ENCODE results near the gene PDK2.

Gene PDK2

DNA sequence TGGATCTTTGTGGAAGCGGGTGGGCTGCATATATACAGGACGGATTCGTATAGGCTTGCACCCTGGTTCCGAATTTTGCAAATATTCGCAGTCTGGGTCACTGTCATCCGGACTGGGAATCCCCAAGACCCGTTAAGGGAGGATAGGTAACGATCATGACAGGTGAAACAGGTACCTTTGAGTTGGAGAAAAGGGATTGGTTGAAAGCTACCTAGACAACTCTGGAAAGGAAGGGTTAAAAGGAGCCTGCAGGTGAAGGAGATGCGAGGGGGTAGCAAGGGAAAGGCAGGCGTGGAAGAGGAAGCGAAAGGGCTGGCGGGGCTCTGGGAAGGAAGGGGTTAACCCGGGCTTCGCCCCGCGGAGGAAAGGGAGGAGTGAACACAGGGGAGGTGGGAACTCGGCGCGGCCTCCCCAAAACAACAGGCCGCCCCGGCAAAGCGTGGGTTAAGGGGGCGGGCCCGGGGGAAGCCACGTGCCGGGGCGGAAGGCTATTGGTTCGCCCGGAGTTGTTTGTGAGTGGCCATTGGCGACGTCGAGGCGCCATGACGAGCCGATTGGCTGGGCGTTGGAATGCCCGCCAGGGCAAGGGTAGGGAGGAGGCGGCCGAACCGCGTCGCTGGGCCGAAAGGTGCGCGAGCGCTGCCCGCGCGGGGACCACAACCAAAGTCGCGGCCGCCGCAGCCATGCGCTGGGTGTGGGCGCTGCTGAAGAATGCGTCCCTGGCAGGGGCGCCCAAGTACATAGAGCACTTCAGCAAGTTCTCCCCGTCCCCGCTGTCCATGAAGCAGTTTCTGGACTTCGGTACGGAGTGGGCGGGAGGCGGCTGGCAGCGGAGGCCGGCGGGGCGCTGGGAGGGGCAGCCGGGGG, at the start of gene PDK2:
Gene PDK2, plus strand, starts transcription at position 599 of the 867 bp plus-strand sequence. Its CDS starts 85 bp downstream, at position 684.
- DNase-seq (ENCODE audit: low read depth, low spot score) = peak; percentile 93

- DNase-seq (ENCODE audit: low read depth, low spot score) = no peak
Measured at GRCh38 chr17:50046179-50046578, 49.0 kb upstream of the PDK2 start.

DNA sequence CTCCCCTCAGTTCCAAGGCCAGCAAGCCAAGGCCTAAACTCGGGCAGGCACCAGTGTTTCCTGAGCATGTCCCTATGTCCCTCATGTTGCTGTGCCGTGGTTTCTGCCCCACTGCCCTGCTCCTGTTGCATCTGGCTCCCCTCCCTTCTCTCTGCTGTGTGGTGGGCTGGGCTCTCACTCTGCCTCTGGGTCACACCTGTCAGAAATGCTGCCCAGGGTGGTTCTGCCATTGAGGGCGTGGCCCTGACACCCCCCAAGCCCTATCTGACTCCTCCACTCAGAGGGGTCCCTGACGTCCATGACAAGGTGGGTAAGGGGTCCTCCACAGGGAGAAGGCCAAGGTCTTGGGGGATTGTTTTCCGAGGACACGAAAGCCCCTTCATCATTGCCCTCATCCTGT, 48.5 kb upstream of the PDK2 start:
- no peak for DNase-seq (ENCODE audit: low read depth, low spot score)

DNA sequence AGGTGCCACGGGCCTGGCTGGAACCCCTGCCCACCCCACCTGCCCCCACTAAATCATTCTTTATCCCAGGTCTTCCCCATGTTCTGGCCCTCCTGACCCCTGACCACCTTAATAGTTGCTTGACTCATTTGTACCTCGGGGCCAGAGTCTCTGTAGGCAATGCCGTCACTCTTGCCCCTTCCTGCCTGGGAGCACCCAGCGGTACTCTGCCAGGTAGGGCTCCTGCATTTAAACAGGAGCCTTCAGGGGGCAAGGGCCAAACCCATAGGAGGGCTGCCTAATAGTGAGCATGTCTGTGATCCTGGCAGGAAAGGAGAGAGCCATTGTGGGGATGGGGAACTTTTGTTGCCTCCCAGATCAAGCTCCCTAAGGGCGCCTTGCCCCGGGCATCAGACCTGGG, 48.1 kb upstream of the PDK2 start:
- DNase-seq (ENCODE audit: low read depth, low spot score) = no peak

- no peak for DNase-seq (ENCODE audit: low read depth, low spot score)
Measured at GRCh38 chr17:50047488-50048126, 47.5 kb upstream of the PDK2 start.

DNA sequence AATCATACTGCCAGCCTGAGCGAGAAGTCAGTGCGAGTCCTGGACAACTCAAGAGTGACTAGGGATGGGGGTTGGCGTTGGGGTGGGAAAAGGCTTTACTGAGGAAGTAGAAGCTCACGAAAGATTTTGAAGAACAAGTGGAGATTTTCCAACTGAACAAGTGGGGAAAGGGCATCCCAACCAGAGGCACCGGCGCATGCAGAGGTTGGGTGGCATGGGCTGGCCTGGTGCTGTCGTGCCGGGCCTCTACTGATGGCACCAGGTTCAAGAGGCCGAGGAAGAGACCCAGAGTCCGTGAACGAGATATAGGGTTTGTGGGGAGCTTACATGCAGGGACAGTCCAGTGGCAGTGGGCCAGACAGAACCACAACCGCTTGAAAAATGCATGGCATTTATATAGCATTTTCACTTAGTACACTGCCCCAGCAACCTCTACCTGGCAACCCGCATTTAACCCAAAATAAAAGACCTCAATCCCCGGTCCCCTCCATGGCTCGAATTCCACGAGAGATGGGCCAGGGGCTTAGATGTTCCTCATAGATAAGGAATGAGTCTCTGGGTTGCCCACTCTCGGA, 46.9 kb upstream of the PDK2 start:
- no peak for DNase-seq (ENCODE audit: low read depth, low spot score)

- no peak for DNase-seq (ENCODE audit: low read depth, low spot score)
Measured at GRCh38 chr17:50048988-50049387, 46.2 kb upstream of the PDK2 start.

GRCh38 chr17:50049636-50050035, 45.5 kb upstream of the PDK2 start:
- DNase-seq (ENCODE audit: low read depth, low spot score) = no peak

DNA sequence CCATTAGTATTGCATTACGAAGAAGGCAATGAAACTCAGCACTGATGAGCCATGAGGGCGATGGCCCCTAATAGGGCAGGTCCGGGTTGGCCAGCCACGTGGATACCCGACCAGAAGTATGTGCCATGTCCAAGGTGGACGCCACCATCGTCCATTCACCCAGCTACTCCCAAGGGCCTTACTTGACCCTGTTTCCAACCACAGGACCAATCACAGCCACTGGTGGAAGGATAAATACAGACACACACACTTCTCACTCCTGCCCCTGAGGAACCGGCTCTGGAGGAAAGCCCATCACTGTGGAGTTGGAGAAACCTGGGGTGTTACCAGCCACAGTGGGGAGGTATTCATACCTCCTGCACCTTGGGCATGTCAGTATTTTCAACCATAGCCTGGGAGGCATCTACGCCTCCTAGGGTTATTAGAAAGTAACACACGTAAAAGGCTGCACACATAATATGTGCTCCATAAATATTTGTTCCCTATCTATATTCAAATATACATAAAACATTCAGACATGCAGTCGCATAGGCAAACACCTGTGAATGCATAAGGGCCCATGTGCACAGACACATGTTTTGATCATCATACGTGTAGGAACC, 44.6 kb upstream of the PDK2 start:
- no peak for DNase-seq (ENCODE audit: low read depth, low spot score)

- DNase-seq (ENCODE audit: low read depth, low spot score) = no peak
Measured at GRCh38 chr17:50051082-50051576, 44.0 kb upstream of the PDK2 start.

DNA sequence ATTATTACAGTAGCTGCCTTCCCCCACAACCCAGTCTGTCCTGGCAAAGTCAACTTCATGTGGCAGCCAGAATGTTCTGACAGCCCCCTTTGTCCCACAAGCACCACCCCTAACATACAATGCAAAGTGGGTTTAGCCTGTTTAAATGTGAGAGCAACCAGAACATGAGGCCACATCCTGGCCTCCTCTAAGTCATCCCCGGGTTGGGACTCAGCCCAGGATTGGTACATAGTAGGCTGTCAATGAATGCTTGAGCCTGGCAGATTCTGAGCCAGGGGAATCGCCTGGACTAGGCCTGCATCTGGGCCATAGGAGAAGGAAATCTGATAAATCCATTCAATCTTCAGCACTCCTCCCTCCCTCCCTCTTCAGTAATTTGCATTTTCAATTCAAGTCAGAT, 43.5 kb upstream of the PDK2 start:
- DNase-seq (ENCODE audit: low read depth, low spot score) = no peak

GRCh38 chr17:50052241-50052796, 42.8 kb upstream of the PDK2 start:
- DNase-seq (ENCODE audit: low read depth, low spot score) = no peak

DNA sequence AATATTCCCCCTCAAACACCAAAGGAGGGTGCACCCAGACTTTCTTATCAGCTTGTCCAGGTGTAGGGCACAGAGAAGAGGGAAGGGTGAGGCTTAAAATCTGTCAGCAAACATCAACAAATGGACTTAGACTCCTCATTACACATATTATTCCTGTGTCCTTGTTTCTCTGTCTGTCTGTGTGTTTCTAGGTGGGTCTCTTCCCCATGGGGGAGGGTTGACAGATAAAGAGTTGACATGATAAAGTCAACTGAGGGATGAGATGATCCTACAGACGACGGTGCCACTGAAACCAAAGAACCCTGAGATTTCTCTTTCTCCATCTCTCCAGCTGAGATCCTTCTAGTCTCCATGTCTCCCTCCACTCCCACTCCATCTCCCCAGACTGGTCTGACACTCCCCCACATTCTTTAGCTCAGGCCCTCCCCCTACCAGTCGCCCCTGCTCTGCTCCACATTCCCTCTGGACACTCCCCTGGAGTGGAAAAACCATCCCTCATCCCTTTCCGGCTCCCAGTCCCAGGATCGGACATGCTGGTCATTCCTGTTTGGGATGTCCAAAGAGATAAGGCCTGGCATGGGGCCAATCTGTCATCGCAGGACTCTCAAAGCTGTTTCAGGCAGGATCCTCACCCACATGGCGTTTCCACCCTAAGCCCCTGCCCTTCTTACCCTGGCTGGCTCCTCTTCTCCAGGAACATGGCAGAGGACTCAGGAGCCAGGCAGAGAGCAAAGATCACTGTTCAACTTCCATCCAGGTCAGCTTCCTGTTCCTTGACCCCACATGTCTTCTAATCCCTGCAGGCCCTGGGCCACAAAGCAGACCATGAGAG, 42.1 kb upstream of the PDK2 start:
- DNase-seq (ENCODE audit: low read depth, low spot score) = no peak

DNA sequence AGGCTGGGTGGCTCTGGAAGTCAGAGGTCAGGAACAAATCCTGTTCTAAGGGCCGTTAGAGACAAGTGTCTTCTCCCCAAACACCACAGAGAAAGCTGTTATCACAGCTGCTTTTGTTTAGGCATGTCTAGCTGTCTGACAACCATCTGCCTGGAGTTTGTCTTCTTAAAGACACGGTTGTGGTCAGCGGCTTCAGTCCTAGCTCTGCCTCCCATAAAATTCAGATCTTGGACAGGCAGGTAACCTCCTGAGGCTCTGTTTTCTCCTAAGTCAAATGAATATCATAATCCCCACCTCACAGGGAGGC, 41.5 kb upstream of the PDK2 start:
- DNase-seq (ENCODE audit: low read depth, low spot score) = no peak

DNA sequence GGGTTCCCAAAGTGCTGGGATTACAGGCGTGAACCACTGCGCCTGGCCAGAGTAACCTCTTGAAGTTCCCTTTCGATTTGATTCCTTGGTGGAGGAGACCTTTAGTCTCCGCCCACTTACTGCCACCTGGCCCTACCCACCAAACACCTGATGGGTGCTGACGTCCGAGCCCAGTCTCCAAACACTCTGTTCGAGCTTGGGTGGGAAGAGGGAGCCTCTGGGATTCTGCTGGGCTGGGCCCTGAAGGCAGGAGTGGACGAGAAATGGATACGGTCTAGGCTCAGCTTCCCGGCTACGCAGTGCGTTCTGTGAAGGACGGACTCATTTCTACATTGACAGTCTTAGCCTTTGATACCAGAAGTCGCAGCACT, 40.1 kb upstream of the PDK2 start:
- no peak for DNase-seq (ENCODE audit: low read depth, low spot score)

GRCh38 chr17:50055426-50056216, 39.5 kb upstream of the PDK2 start, which contains the start of gene ITGA3:
TSS of gene ITGA3 (plus strand) at chr17:50056110. CDS start at chr17:50056440, 330 bp downstream.
- peak; percentile 24 for DNase-seq (ENCODE audit: low read depth, low spot score)

- no peak for DNase-seq (ENCODE audit: low read depth, low spot score)
Measured at GRCh38 chr17:50056217-50056960, 38.8 kb upstream of the PDK2 start.

GRCh38 chr17:50056961-50057330, 38.2 kb upstream of the PDK2 start:
- DNase-seq (ENCODE audit: low read depth, low spot score) = no peak

DNA sequence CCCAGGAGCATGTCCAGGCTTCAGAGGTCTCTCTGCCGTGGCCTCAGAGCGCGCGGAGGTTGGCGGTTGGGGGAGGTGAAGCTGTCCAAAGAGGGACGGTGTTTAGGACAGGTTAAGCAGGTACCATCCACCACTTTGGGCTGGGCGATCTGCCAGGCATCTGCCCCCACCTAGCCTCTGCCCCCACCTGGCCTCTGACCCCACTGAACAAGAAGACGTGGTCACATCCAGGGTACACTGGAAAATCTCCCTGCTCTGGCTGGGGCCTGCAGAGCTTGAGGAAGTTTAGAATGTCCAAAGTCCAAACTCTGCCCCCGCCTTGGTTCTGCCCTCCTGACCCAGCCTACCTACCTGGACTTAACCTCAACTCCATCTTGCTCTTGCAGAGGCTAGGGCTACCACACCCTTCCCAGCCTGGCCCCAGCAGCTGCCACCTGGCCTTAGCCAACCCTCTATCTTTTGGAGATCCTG, 37.6 kb upstream of the PDK2 start:
- no peak for DNase-seq (ENCODE audit: low read depth, low spot score)
